SIG-M5 (cell line): ENCODE results near the gene ZBP1.
"Not testable (repeated sequence)": the region's sequence is repeated elsewhere in the genome, so short reads cannot be mapped to it uniquely, and the experiment has no call there.

Experiments used
- DNase-seq: peaks from one replicate; lab custom pipeline; 2025; lab: John Stamatoyannopoulos, UW

ZBP1 gene

GRCh38 chr20:57638895-57639236 lies 18.6 kb upstream of the ZBP1 start:
- no peak for DNase-seq

- DNase-seq = no peak
Measured at GRCh38 chr20:57638173-57638894, 18.1 kb upstream of the ZBP1 start.

GRCh38 chr20:57633945-57634491 lies 13.8 kb upstream of the ZBP1 start:
- no peak for DNase-seq

- DNase-seq = no peak
Measured at GRCh38 chr20:57632286-57632685, 12.1 kb upstream of the ZBP1 start.

- DNase-seq = no peak
Measured at GRCh38 chr20:57630061-57630460, 9.8 kb upstream of the ZBP1 start.

- not testable (repeated sequence) for DNase-seq
Measured at GRCh38 chr20:57629491-57629901, 9.3 kb upstream of the ZBP1 start.

- DNase-seq = not testable (repeated sequence)
Measured at GRCh38 chr20:57628962-57629308, 8.7 kb upstream of the ZBP1 start.

- peak; percentile 39 for DNase-seq
Measured at GRCh38 chr20:57628047-57628961, 8.1 kb upstream of the ZBP1 start.

GRCh38 chr20:57627339-57627738 lies 7.1 kb upstream of the ZBP1 start:
- DNase-seq = no peak

- DNase-seq = no peak
Measured at GRCh38 chr20:57625978-57626377, 5.8 kb upstream of the ZBP1 start.

- no peak for DNase-seq
Measured at GRCh38 chr20:57625181-57625958, 5.1 kb upstream of the ZBP1 start.

- DNase-seq = no peak
Measured at GRCh38 chr20:57624124-57624523, 3.9 kb upstream of the ZBP1 start.

- no peak for DNase-seq
Measured at GRCh38 chr20:57622579-57623381, 2.6 kb upstream of the ZBP1 start.

GRCh38 chr20:57622201-57622570 lies 2.0 kb upstream of the ZBP1 start:
- no peak for DNase-seq

- DNase-seq = no peak
Measured at GRCh38 chr20:57621421-57622200, 1.4 kb upstream of the ZBP1 start.

- no peak for DNase-seq
Measured at GRCh38 chr20:57620999-57621398, 773 bp upstream of the ZBP1 start.

- peak; percentile 36 for DNase-seq
Measured at GRCh38 chr20:57619051-57619831, 985 bp downstream of the ZBP1 start.

GRCh38 chr20:57618764-57619050 lies 1.5 kb downstream of the ZBP1 start:
- no peak for DNase-seq

- DNase-seq = no peak
Measured at GRCh38 chr20:57618091-57618763, 2.0 kb downstream of the ZBP1 start.
